HFF-Myc (cell line): ENCODE results near the gene FBN1.

Experiments used
- DNase-seq: peaks from one replicate; pipeline ENCODE4 v3.0.0-alpha.2; 2011; ENCODE audit warnings: low read depth; ENCODE audit errors: extremely low read depth
- H3K4me3 ChIP-seq: replicated peaks from 2 replicates; pipeline ENCODE4 v1.5.1; 2011; ENCODE audit warnings: low read depth, mild to moderate bottlenecking, control low read depth, low read length
- TF ChIP-seq, protein P1 (sequence below): IDR thresholded peaks from 2 replicates; pipeline ENCODE4 v1.5.1; 2012; ENCODE audit warnings: mild to moderate bottlenecking, low read depth, low read length, control low read depth; ENCODE audit errors: missing control alignments

The FBN1 gene

DNA sequence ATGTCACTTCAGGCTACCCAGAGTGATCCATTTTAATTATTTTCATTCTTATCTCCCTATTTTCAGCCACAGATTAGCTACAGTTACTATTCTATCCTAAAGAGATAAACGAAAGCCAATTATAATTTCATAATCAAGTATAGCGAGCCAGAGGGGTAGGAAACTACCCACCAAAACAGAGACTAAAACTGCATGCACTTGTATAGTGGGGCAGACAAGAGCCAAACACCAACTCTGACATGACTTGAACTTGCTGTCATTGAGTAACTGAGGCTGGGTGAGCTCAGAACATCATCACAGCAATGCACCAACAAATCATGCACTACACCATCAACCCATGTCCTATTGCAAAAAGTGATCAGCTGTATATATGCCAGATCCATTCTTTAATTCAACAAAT, 64.8 kb downstream of the FBN1 start:
- no peak overlapping the region for H3K4me3 ChIP-seq
- DNase-seq, result no peak

DNA sequence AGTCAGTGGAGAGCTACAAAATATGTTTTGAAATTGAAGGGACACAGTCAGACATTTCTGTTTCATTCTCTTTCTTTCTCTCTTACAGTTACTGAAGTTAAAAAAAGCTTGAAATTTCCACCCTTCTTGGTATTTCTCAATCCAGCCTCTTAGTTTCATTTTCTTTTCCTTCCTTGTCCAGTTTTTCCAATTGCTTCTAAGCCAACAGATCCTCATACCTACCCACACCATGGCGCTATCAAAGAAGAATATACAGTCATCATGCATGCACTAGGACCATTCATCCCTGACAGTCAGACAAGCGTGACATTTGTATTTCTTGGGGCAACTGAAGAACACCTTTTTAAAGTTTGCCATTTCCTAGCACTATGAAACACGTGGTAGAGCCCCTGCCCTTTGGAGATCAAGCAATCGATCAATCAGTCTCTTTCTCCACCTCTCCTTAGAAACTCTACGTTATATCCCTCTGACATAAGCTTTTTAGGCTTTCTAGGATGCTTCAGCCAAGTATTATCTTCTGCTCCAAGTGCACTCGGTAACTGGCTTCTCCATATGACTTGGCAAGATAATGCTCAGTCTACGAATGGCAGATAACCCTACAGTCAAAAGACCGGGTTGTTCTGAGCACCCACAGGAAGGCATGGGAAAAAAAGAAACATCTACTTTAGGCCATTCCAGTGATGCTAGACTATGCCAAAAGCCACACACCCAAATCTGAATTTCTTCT, 65.4 kb downstream of the FBN1 start:
- DNase-seq, result no peak
- H3K4me3 ChIP-seq, result no peak overlapping the region
- TF ChIP-seq, protein P1, sequence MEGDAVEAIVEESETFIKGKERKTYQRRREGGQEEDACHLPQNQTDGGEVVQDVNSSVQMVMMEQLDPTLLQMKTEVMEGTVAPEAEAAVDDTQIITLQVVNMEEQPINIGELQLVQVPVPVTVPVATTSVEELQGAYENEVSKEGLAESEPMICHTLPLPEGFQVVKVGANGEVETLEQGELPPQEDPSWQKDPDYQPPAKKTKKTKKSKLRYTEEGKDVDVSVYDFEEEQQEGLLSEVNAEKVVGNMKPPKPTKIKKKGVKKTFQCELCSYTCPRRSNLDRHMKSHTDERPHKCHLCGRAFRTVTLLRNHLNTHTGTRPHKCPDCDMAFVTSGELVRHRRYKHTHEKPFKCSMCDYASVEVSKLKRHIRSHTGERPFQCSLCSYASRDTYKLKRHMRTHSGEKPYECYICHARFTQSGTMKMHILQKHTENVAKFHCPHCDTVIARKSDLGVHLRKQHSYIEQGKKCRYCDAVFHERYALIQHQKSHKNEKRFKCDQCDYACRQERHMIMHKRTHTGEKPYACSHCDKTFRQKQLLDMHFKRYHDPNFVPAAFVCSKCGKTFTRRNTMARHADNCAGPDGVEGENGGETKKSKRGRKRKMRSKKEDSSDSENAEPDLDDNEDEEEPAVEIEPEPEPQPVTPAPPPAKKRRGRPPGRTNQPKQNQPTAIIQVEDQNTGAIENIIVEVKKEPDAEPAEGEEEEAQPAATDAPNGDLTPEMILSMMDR, result no peak

More for the DNA sequence above, 64.8 kb downstream of the FBN1 start:
- TF ChIP-seq, protein P1, result no peak

DNA sequence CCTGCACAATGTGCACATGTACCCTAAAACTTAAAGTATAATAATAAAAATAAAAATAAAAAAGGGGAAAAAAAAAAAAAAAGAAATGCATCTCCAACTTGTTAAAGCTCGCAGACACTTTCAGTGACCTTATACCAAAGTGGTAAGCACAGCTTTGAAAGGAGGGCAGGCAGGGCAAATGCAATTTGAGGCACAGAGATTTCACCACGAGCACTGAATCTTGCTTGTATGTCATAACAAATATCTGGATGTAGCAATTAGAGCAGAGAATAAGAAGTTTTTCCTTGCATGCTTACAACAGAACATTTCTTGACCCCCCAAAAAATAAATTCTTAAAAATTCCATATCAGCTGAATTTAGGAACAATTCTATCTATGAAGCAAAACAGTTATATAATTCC, 66.5 kb downstream of the FBN1 start:
- no peak for DNase-seq
- TF ChIP-seq, protein P1, result no peak
- H3K4me3 ChIP-seq, result no peak overlapping the region

DNA sequence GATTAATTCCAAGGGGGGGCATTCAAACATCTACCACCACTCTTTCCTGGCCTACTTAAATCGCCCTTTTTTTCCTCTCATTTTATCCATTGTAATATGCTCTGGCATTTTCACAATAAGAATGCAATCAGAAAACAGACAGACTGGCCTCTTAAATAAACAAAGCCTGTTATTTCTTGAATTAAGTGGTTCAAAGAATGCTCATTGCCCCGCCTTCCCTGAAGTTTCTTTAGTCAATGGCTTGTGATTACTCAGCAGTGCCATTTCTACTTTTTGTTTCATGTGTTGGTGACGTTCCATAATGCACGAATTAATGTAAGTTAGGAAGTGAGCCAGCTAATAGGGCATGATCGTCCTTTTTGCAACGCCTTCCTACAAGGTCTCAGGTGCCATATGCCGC, 68.0 kb downstream of the FBN1 start:
- TF ChIP-seq, protein P1, result no peak
- H3K4me3 ChIP-seq, result no peak overlapping the region
- peak; percentile 17 for DNase-seq

DNA sequence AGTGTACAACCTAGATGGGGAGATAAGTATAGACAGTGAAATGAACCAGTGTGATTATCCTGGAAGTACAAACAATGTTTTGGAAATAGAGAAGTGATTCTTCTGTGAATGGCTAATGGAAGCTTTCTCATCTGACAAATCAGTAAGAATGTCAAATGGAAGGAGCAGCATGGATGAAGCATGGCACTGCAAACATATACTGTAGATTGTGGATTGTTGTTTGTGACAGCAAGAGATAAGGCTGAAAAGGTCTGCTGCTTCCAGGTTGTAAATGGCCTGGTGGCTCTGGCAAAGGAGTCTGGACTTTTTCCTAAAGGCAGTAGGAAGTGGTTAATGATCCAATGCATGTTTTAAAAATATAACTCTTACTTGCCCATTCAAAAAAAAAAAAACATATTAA, 71.3 kb downstream of the FBN1 start:
- no peak for DNase-seq
- H3K4me3 ChIP-seq, result no peak overlapping the region
- TF ChIP-seq, protein P1, result no peak

DNA sequence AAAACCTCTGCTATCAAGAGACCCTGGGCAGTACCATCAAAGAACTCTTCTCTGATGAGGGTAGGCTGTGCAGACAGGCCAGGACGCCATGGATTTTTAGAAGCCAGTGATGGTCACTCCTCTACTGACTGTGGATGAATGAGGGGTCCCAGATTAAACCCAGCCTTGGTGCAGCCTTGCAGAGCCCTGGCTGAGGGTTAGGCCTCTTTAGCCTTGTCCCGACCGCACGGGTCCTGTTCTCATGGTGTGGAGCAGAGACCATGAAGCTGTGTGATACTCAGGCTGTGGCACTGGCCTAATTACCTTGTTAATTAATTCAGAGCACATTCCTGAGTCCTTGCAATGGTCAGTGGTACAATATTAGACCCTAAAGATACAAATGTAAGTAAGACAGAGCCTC, 71.7 kb downstream of the FBN1 start:
- DNase-seq, result no peak
- no peak overlapping the region for H3K4me3 ChIP-seq
- TF ChIP-seq, protein P1, result no peak

DNA sequence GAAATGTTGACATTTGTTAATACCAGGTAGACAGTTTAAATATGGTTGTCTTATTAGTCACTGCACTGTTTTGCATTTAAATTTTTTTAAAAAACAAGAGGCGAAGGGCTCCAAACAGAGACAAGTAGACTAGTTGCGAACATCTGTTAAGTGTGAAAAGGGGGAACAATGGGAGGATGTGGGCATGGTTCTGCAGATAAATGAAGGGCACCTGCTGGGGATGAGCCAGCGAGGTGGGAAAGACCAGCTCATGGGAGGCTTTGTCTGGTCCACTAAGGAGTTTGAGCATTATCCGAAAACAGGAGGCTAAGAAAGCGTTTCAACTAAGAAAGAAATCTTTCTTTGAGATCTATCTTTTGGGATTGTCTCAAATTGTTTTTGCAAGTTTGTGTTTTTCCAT, 72.7 kb downstream of the FBN1 start:
- no peak for DNase-seq
- TF ChIP-seq, protein P1, result no peak
- H3K4me3 ChIP-seq, result no peak overlapping the region
